HG03565 (cell line): ENCODE measurements around the gene UBR3.
"Not testable (repeated sequence)": the region's sequence is repeated elsewhere in the genome, so short reads cannot be mapped to it uniquely, and the experiment has no call there.

Experiments used
- ATAC-seq: cut with Tn5 transposase; IDR thresholded peaks from one replicate; pipeline ENCODE4 v1.9.1; 2021; ENCODE audit warnings: mild to moderate bottlenecking, moderate library complexity; ENCODE audit not compliant: unreplicated experiment

The UBR3 gene

DNA sequence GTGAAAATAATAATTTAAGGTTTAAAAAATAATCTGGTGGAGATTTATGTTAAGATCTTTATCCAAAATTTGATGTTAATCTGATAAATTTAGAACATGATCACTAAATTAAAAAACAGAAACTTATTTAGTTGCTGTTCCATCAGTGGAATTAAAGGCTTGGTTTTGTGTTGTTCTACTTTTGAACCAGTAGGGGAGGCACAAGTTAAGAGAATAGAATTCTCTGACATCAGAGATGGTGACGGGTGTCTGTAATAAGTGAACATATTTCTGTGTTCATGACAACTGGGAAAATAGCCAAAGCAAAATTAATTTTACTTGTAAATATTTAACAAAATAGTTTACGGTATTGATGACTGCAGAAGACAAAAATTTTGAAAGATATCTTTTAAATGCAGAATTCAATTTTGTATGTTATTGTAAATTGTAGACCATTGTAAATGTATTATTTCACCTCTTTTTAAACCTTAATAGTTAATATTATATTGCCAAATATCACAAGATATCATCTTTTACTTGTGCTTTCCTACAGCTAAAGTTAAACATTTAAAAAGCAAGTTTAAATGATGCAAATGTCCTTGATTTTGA lies 106.0 kb downstream of the UBR3 start:
- no peak for ATAC-seq

DNA sequence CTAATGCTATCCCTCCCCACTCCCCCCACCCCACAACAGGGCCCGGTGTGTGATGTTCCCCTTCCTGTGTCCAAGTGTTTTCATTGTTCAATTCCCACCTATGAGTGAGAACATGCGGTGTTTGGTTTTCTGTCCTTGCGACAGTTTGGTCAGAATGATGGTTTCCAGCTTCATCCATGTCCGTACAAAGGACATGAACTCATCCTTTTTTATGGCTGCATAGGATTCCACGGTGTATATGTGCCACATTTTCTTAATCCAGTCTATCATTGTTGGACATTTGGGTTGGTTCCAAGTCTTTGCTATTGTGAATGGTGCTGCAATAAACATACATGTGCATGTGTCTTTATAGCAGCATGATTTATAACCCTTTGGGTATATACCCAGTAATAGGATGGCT lies 109.4 kb downstream of the UBR3 start:
- ATAC-seq, result not testable (repeated sequence)

- ATAC-seq, result no peak
These were observed 118.3 kb downstream of the UBR3 start for GRCh38 chr2:169945515-169945914.

- ATAC-seq, result no peak
These were observed 118.8 kb downstream of the UBR3 start for GRCh38 chr2:169946092-169946491.

- ATAC-seq, result no peak
These were observed 119.3 kb downstream of the UBR3 start for GRCh38 chr2:169946546-169946945.

DNA sequence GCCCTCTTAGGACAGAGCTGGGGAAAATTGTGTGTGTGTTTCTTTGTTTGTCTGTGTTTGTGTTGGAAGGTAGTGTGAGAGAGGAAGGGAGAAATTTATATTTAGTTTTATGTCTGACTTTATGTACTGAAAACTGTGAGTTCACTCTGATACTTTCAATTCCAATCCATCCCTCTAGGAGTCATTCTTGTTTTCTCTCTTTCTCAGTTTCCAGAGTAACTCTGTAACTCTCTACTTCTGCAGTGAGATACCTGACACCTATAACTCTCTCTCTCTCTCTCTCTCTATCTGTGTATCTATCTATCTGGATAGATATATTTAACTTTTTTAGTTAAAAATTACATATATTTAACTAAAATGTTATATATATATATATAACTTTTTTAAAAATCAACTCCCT lies 128.7 kb downstream of the UBR3 start:
- no peak for ATAC-seq

DNA sequence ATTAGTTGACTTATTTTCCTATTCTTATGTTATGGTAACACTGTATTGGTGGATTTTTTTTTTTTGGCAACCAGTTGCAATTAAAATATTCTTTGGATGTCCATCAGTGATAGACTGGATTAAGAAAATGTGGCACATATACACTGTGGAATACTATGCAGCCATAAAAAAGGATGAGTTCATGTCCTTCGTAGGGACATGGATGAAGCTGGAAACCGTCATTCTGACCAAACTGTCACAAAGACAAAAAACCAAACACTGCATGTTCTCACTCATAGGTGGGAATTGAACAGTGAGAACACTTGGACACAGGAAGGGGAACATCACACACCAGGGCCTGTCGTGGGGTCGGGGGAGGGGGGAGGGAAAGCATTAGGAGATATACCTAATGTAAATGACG lies 130.0 kb downstream of the UBR3 start:
- not testable (repeated sequence) for ATAC-seq

- no peak for ATAC-seq
These were observed 134.7 kb downstream of the UBR3 start for GRCh38 chr2:169961911-169962310.

GRCh38 chr2:169963786-169964185 lies 136.5 kb downstream of the UBR3 start:
- no peak for ATAC-seq

DNA sequence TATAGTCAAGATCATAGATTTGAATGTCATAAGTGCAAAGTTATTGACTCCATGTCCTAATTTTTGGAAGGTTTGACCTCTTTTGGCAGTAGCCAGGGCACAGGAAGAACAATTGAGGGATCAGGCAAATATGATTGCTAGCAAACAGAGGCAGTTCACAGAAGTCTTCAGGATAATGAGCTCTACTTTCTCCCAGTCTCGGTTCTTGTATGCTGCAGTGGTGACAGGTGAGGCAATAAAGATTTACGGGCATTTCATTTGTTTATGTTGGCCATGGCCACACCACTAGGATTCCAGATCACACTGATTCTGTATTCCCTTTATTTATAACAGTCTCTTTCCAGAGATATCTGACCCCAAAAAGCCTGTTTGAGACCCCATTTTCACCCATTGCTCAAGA lies 137.5 kb downstream of the UBR3 start:
- ATAC-seq, result no peak

DNA sequence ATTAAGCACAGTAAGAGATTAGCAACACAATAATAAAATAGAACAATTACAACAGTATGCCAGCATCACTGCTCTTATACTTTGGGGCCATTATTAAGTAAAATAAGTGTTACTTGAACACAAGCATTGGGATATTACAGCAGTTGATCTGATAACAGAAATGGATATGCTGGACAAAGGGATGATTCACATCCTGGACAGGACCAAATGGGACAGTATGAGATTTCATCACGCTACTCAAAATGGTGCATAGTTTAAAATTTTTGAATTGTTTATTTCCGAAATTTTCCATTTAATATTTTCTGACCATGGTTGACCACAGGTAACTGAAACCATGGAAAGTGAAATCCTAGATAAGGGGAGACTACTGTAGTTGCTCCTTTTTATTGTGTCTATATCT lies 138.2 kb downstream of the UBR3 start:
- ATAC-seq, result no peak

GRCh38 chr2:169966454-169966853 lies 139.2 kb downstream of the UBR3 start:
- ATAC-seq, result no peak

- ATAC-seq, result no peak
These were observed 141.5 kb downstream of the UBR3 start for GRCh38 chr2:169968743-169969142.

GRCh38 chr2:169975221-169975620 lies 148.0 kb downstream of the UBR3 start:
- no peak for ATAC-seq

- ATAC-seq, result no peak
These were observed 149.1 kb downstream of the UBR3 start for GRCh38 chr2:169976335-169976851.

- ATAC-seq, result no peak
These were observed 150.3 kb downstream of the UBR3 start for GRCh38 chr2:169977530-169977929.

DNA sequence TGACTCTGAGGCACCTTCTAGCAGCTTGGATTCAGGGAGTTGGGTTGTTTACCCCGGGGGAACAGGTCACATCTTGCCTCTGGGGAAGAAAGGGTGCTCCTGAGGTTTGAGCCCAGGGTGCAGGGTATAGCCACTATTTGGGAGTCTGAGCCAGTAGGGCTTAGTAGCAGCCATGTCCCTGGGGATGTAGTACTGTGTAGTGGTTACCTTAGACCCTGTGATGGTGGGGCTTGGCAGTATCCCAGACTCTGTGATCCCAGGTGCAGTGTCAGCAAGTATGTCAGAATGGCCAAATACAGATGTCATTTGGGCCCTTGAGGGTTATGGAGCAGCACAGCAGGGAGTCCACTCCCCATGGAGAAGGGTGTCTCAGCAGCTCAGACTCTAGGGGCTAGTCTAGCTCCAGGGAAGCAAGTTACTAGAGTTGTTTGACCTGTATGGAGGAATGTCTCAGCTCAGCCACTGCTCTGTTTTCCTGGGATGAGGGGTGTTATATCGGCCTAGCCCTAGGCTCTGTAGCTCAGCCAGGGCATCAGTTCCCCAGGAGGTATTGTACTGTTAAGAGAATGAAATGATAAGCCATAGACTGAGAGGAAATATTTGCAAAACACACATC lies 151.3 kb downstream of the UBR3 start:
- no peak for ATAC-seq

DNA sequence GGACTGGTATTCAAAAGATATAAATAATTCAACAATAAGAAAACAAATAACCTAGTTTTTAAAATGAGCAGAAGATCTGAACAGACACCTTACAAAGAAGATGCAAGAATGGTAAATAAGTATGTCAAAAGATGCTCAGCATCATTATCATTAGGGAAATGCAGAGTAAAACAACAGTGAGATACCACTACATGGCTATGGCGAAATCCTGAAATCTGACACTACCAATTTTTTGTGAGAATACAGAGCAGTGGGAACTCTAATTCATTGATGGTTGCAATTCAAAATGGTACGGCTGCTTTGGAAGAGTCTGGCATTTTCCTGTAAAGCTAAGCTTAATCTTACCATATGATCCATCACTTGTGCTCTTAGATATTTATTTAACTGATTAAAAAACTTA lies 151.8 kb downstream of the UBR3 start:
- ATAC-seq, result no peak

GRCh38 chr2:169980001-169980400 lies 152.7 kb downstream of the UBR3 start:
- ATAC-seq, result no peak

GRCh38 chr2:169980643-169981042 lies 153.4 kb downstream of the UBR3 start:
- ATAC-seq, result no peak

GRCh38 chr2:169982929-169983328 lies 155.7 kb downstream of the UBR3 start:
- no peak for ATAC-seq

DNA sequence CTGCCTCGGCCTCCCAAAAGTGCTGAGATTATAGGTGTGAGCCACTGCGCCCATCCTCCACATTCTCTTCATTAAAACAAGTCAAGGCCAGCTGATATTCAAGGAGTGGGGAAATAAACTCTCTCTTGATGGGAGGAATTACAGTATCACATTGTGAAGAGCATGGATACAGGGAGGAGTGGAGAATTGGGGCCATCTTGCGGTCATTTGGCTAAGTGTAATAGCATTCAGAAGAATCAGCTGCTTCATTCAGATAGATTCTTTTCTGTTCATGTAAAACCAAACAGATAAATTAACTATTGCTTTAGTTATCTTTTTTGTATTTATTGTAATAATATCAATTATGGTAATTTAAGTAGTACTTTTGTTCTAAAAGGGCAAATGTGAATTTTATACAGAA lies 156.3 kb downstream of the UBR3 start:
- ATAC-seq, result no peak

- no peak for ATAC-seq
These were observed 156.9 kb downstream of the UBR3 start for GRCh38 chr2:169984145-169984544.
